GM12878 (cell line): ENCODE measurements around the gene ADAMTS17. TPM values are rescaled to one million over a fixed set of nuclear protein-coding genes. Genes with fewer than 3 reads are reported as not detected.

ENCODE experiments used
- ATAC-seq: fragments of 200-7000 bp; cut with Tn5 transposase; 3 replicates; pipeline ENCODE4 v1.9.1; 2020; ENCODE audit warnings: mild to moderate bottlenecking, moderate library complexity
- BruUV-seq: library from RNA; stranded (reverse); fragments of 400-500 nt; replicated peaks from 2 replicates; lab custom pipeline; 2021; lab: Mats Ljungman, UMichigan
- CTCF ChIA-PET: fragments of 300-600 bp; sonication (Branson Sonifier 250); formaldehyde crosslinking; extraction: SDS; loops from one replicate; lab custom pipeline; 2021; ENCODE audit warnings: inconsistent platforms; lab: Yijun Ruan, JAX
- POLR2A ChIA-PET: fragments of 350-600 bp; formaldehyde crosslinking; extraction: SDS; loops from one replicate; lab custom pipeline; 2021; ENCODE audit warnings: inconsistent platforms; lab: Charles Lee
- RAD21 ChIA-PET: fragments of 300-600 bp; sonication (Branson Sonifier 250); formaldehyde crosslinking; loops from one replicate; lab custom pipeline; 2023; ENCODE audit warnings: antibody characterized with exemption; ENCODE audit not compliant: unreplicated experiment; lab: Charles Lee
- SMC1A ChIA-PET: fragments of 300-600 bp; sonication (Branson Sonifier 250); formaldehyde crosslinking; loops from one replicate; lab custom pipeline; 2023; ENCODE audit not compliant: unreplicated experiment, uncharacterized antibody; lab: Charles Lee
- DNase-seq: peaks from one replicate; pipeline ENCODE4 v3.0.0-alpha.2; 2011; ENCODE audit warnings: low read depth, low spot score
- FAIRE-seq: peaks from 3 replicates; lab custom pipeline; 2011; peaks lifted over from hg19 to GRCh38; lab: Jason Lieb, UNC
- H2AFZ ChIP-seq: 2 replicates; pipeline ENCODE4 v1.6.0; 2011; ENCODE audit warnings: low read depth, low read length, control low read depth; ENCODE audit not compliant: control insufficient read depth
- H3K27ac ChIP-seq: 2 replicates; pipeline ENCODE4 v1.5.1; 2011; ENCODE audit warnings: control low read depth; ENCODE audit not compliant: control insufficient read depth, insufficient read depth
- H3K27me3 ChIP-seq, 2 experiments: replicated peaks in 1 of 2; 2 replicates each; pipeline versions ENCODE4 v1.6.0 to v1.6.1; 2011; ENCODE audit warnings: low read length in 1 of 2; ENCODE audit not compliant: control insufficient read depth in 2 of 2, insufficient read depth in 2 of 2
- H3K36me3 ChIP-seq, 2 experiments: 2 replicates each; pipeline ENCODE4 v1.5.1; 2011; ENCODE audit warnings: low read length in 1 of 2; ENCODE audit not compliant: control insufficient read depth in 2 of 2, insufficient read depth in 2 of 2
- H3K4me1 ChIP-seq: 2 replicates; pipeline ENCODE4 v1.6.1; 2011; ENCODE audit warnings: mild to moderate bottlenecking, low read length, moderate library complexity, mixed read lengths; ENCODE audit not compliant: control insufficient read depth, insufficient read depth
- H3K4me2 ChIP-seq: 2 replicates; pipeline ENCODE4 v1.6.0; 2011; ENCODE audit warnings: control low read depth; ENCODE audit not compliant: control insufficient read depth, insufficient read depth
- H3K4me3 ChIP-seq: fragments of 200-600 bp; sonication (generic); 2 replicates; pipeline ENCODE4 v1.5.1; 2016
- H3K79me2 ChIP-seq: 2 replicates; pipeline ENCODE4 v1.6.0; 2011; ENCODE audit warnings: low read length; ENCODE audit not compliant: control insufficient read depth, insufficient read depth
- H3K9ac ChIP-seq: 2 replicates; pipeline ENCODE4 v1.8.0; 2011; ENCODE audit warnings: low read length, control low read depth, mixed read lengths; ENCODE audit not compliant: control insufficient read depth, insufficient read depth
- H3K9me3 ChIP-seq: replicated peaks from 3 replicates; pipeline ENCODE4 v1.5.1; 2011; ENCODE audit warnings: mild to moderate bottlenecking, low read length; ENCODE audit not compliant: control insufficient read depth, insufficient read depth
- H4K20me1 ChIP-seq: 2 replicates; pipeline ENCODE4 v1.6.0; 2011; ENCODE audit not compliant: control insufficient read depth, insufficient read depth
- BHLHE40 ChIP-seq, 2 experiments: fragments of 450-650 bp in 1 of 2; IDR thresholded peaks; 2 replicates each; pipeline ENCODE4 v1.6.1; 2011 to 2017; ENCODE audit warnings: low read depth in 2 of 2, borderline replicate concordance in 1 of 2, improper control_type of control experiment in 1 of 2, low read length in 1 of 2, mild to moderate bottlenecking in 1 of 2
- CREB1 ChIP-seq: IDR thresholded peaks from 2 replicates; pipeline ENCODE4 v1.6.1; 2012; ENCODE audit warnings: low read depth, mild to moderate bottlenecking, inconsistent platforms
- EGR1 ChIP-seq, 2 experiments: IDR thresholded peaks; 1 replicate in 1 of 2; 2 replicates in 1 of 2; pipeline ENCODE4 v1.6.1; 2011 to 2012; ENCODE audit warnings: low read depth in 2 of 2, low read length in 2 of 2, borderline replicate concordance in 1 of 2, mild to moderate bottlenecking in 1 of 2, moderate library complexity in 1 of 2
- IKZF1 ChIP-seq: fragments of 450-650 bp; conservative IDR thresholded peaks from 2 replicates; pipeline ENCODE4 v1.6.1; 2017; ENCODE audit warnings: antibody characterized with exemption, mild to moderate bottlenecking
- KAT2A ChIP-seq: conservative IDR thresholded peaks from 2 replicates; pipeline ENCODE4 v1.6.1; 2011; ENCODE audit warnings: low read depth, low read length; ENCODE audit not compliant: control insufficient read depth
- LARP7 ChIP-seq: fragments of 450-650 bp; IDR thresholded peaks from 2 replicates; pipeline ENCODE4 v1.6.1; 2017; ENCODE audit warnings: mild to moderate bottlenecking
- MTA2 ChIP-seq: fragments of 450-650 bp; IDR thresholded peaks from 2 replicates; pipeline ENCODE4 v1.6.1; 2016; ENCODE audit warnings: low read depth, mild to moderate bottlenecking, moderate library complexity
- NFYB ChIP-seq: IDR thresholded peaks from 2 replicates; pipeline ENCODE4 v1.6.1; 2011; ENCODE audit warnings: low read depth, mild to moderate bottlenecking, low read length, improper control_type of control experiment, moderate library complexity; ENCODE audit not compliant: insufficient read depth
- NKRF ChIP-seq: fragments of 450-650 bp; conservative IDR thresholded peaks from 2 replicates; pipeline ENCODE4 v1.6.1; 2017; ENCODE audit warnings: mild to moderate bottlenecking, moderate library complexity
- RFX5 ChIP-seq: IDR thresholded peaks from 2 replicates; pipeline ENCODE4 v1.6.1; 2011; ENCODE audit warnings: low read depth, low read length, improper control_type of control experiment
- SMARCA5 ChIP-seq: fragments of 450-650 bp; IDR thresholded peaks from 2 replicates; pipeline ENCODE4 v1.6.1; 2017; ENCODE audit warnings: mild to moderate bottlenecking
- WGBS: methylation state at CpG from one replicate; pipeline ENCODE4 v1.1.6; 2016; ENCODE audit warnings: low lambda C conversion rate; ENCODE audit not compliant: insufficient replicate concordance, insufficient coverage; ENCODE audit errors: missing lambda C conversion rate; 5-methylcytosine and 5-hydroxymethylcytosine counted together
- in situ Hi-C: fragments of 300-500 bp; cut with MboI; formaldehyde crosslinking; loops from 9 replicates; pipeline ENCODE4 v1.14.3; 2018; ENCODE audit warnings: mixed read lengths
- intact Hi-C: fragments of 100-400 bp; cut with micrococcal nuclease; formaldehyde crosslinking; loops from one replicate; pipeline ENCODE4 v1.14.2; 2022; ENCODE audit not compliant: unreplicated experiment
- polyA plus RNA-seq, 11 experiments: library from polyadenylated mRNA; depleted of rRNA in 4 of 11; unstranded in 6 of 11; stranded (reverse) in 5 of 11; fragments of >200 nt; fragmentation: Nextera tagmentation in 4 of 11; fragmentation: Illumina TruSeq in 1 of 11; extraction: Ambion mirVana in 4 of 11; extraction: Trizol in 1 of 11; gene quantifications; 1 replicate in 1 of 11; 2 replicates in 10 of 11; pipeline versions ENCODE4 v1.2.1 to v1.2.3, GENCODE V29; 2011 to 2016; ENCODE audit warnings: inconsistent platforms in 2 of 11, missing spikeins in 2 of 11, low read depth in 1 of 11
- total RNA-seq, 4 experiments: library from RNA; depleted of rRNA in 3 of 4; stranded (reverse); fragments of >200 nt in 3 of 4; fragmentation: Illumina TruSeq in 1 of 4; extraction: Trizol in 1 of 4; gene quantifications; 2 replicates each; pipeline versions ENCODE4 v1.2.1 to v1.2.3, GENCODE V29; 2013 to 2021

ADAMTS17 gene
- total and polyA plus RNA-seq, 10 of the 15 experiments (the other 5 are each of a cell fraction or from before 2014, with no cell fraction given): 0.04 to 0.50 (median 0.10) TPM; not detected in 4

GRCh38 chr15:100129677-100130076, 212.1 kb downstream of the ADAMTS17 start:
- POLR2A ChIA-PET: no interaction called here
- Histone ChIP-seq H3K36me3 (no peaks in the 10 kb centered on the region), H3K27me3 (no peaks in the 10 kb centered on the region), H3K27ac (no peak overlapping the region), H2AFZ (no peak overlapping the region), H3K4me1 (no peaks in the 10 kb centered on the region), H3K9ac (no peak overlapping the region), H4K20me1 (no peaks in the 10 kb centered on the region), H3K9me3 (no peaks in the 10 kb centered on the region; the same call in 2 of the 3 replicates), H3K4me2 (no peak overlapping the region), H3K79me2 (no peaks in the 10 kb centered on the region), H3K4me3 (no peak overlapping the region)
- RAD21 ChIA-PET: no interaction called here
- in situ Hi-C loops: no loop called here
- intact Hi-C loops: no loop called here
- no TSS peak for BruUV-seq
- TF ChIP-seq NKRF (no peak), SMARCA5 (no peak), EGR1 (IDR thresholded peaks at IDR 0.05; ENCODE audit: borderline replicate concordance in 1 of 2, low read depth in 2 of 2, low read length in 2 of 2) (no peak), CREB1 (no peak), NFYB (no peak), MTA2 (no peak), RFX5 (no peak), IKZF1 (no peak), BHLHE40 (IDR thresholded peaks at IDR 0.05; ENCODE audit: borderline replicate concordance in 1 of 2, low read depth in 2 of 2, low read length in 1 of 2) (no peak), KAT2A (no peak), LARP7 (no peak)
- ATAC-seq (no peak), DNase-seq (no peak), FAIRE-seq (no peak)
- CTCF ChIA-PET: no interaction called here
- SMC1A ChIA-PET: no interaction called here
- WGBS: 21% methylated on average over 7 of the region's 9 CpGs
